T-helper 1 cell treated with Interleukin-12 subunit alpha and Interleukin-12 subunit beta and Interleukin-4 antibody, amounts not matched to agents 30 μg/mL and 1 μg/mL, for 36 hours (primary cell): Measurements from ENCODE around the gene MYOD1.

Experiments used
- H3K27ac Mint-ChIP-seq: one replicate; pipeline ENCODE4 v1.8.0; 2021; ENCODE audit warnings: mild to moderate bottlenecking, mixed read lengths
- H3K27me3 Mint-ChIP-seq: one replicate; pipeline ENCODE4 v1.8.0; 2021; ENCODE audit warnings: low read depth, mixed read lengths
- H3K36me3 Mint-ChIP-seq: one replicate; pipeline ENCODE4 v1.8.0; 2021; ENCODE audit warnings: low read depth, mixed read lengths
- H3K4me1 Mint-ChIP-seq: one replicate; pipeline ENCODE4 v1.8.0; 2021; ENCODE audit warnings: low read depth, mixed read lengths
- H3K4me3 Mint-ChIP-seq: one replicate; pipeline ENCODE4 v1.8.0; 2021; ENCODE audit warnings: mild to moderate bottlenecking, moderate library complexity, mixed read lengths
- H3K9me3 Mint-ChIP-seq: one replicate; pipeline ENCODE4 v1.8.0; 2021; ENCODE audit warnings: mixed read lengths

The MYOD1 gene

GRCh38 chr11:17719028-17719937, at the start of gene MYOD1:
MYOD1 (plus strand) TSS chr11:17719571; CDS start chr11:17719783, 212 bp downstream.
- no peaks in the 10 kb centered on the region for H3K4me1 Mint-ChIP-seq
- no peak within 1 kb of the TSS for H3K4me3 Mint-ChIP-seq
- H3K36me3 Mint-ChIP-seq, result no peaks in the 10 kb centered on the region
- H3K27me3 Mint-ChIP-seq, result peaks cover 37% of the 10 kb centered on the region
- H3K9me3 Mint-ChIP-seq, result no peaks in the 10 kb centered on the region
- H3K27ac Mint-ChIP-seq, result peak within 1 kb of the TSS; percentile 32

- Mint-ChIP-seq H3K27me3 (peaks cover 20% of the 10 kb centered on the region), H3K4me3 (no peak overlapping the region), H3K27ac (no peak overlapping the region), H3K4me1 (no peaks in the 10 kb centered on the region), H3K36me3 (no peaks in the 10 kb centered on the region), H3K9me3 (peaks cover 4% of the 10 kb centered on the region)
These were observed 46.9 kb upstream of the MYOD1 start for GRCh38 chr11:17672469-17672868.

GRCh38 chr11:17673951-17674350, 45.4 kb upstream of the MYOD1 start:
- no peaks in the 10 kb centered on the region for H3K4me1 Mint-ChIP-seq
- no peaks in the 10 kb centered on the region for H3K36me3 Mint-ChIP-seq
- no peak overlapping the region for H3K4me3 Mint-ChIP-seq
- H3K27ac Mint-ChIP-seq, result no peak overlapping the region
- H3K27me3 Mint-ChIP-seq, result peaks cover 17% of the 10 kb centered on the region
- H3K9me3 Mint-ChIP-seq, result peaks cover 4% of the 10 kb centered on the region

GRCh38 chr11:17682848-17683247, 36.5 kb upstream of the MYOD1 start:
- Mint-ChIP-seq H3K36me3 (no peaks in the 10 kb centered on the region), H3K9me3 (no peaks in the 10 kb centered on the region), H3K27me3 (peaks cover 7% of the 10 kb centered on the region), H3K4me1 (no peaks in the 10 kb centered on the region), H3K4me3 (no peak overlapping the region), H3K27ac (no peak overlapping the region)

GRCh38 chr11:17683377-17684161, 35.8 kb upstream of the MYOD1 start:
- no peaks in the 10 kb centered on the region for H3K9me3 Mint-ChIP-seq
- no peak overlapping the region for H3K27ac Mint-ChIP-seq
- H3K4me1 Mint-ChIP-seq, result no peaks in the 10 kb centered on the region

GRCh38 chr11:17684550-17684949, 34.8 kb upstream of the MYOD1 start:
- no peak overlapping the region for H3K27ac Mint-ChIP-seq
- peaks cover 7% of the 10 kb centered on the region for H3K27me3 Mint-ChIP-seq

More at GRCh38 chr11:17683377-17684161, 35.8 kb upstream of the MYOD1 start:
- Mint-ChIP-seq H3K27me3 (peaks cover 7% of the 10 kb centered on the region), H3K36me3 (no peaks in the 10 kb centered on the region), H3K4me3 (no peak overlapping the region)

DNA sequence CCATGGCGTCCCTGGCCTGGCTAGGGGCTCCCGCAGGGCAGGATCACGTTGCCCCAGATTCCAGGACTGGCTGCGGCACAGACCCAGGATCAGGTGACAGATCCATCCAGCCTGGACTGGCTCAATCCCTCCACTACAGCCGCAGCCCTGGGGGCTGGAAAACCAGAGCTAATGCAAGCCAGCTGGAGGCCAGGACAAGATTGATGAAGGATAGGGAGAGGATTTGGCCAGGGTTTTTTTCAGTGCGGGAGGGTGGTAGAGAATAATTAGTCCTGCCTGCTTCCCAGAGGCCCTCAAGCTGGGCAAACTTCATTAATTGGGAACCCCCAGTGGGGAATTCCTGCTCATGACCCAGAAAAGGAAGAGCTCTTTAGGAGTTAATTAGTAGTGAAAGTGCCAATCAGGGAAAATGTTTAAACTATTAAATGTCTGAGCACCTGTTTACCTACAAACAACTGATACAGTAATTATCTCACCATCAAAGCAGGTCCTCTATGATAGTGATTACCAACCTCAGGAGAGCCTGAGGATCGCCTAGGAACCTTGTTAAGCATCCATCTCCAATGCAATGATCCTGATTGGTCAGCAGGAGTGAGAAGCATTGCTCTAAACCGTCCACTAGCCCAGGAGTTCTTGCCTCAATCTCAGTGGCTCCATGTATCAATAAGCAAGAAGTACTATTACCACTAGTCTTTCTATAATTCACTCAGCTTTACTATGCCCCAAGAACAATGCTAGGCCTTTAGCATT, 33.0 kb upstream of the MYOD1 start:
- Mint-ChIP-seq H3K4me3 (no peak overlapping the region), H3K36me3 (no peaks in the 10 kb centered on the region), H3K27ac (no peak overlapping the region), H3K4me1 (no peaks in the 10 kb centered on the region), H3K27me3 (peaks cover 11% of the 10 kb centered on the region), H3K9me3 (no peaks in the 10 kb centered on the region)

More at GRCh38 chr11:17684550-17684949, 34.8 kb upstream of the MYOD1 start:
- no peaks in the 10 kb centered on the region for H3K4me1 Mint-ChIP-seq
- H3K36me3 Mint-ChIP-seq, result no peaks in the 10 kb centered on the region
- H3K9me3 Mint-ChIP-seq, result no peaks in the 10 kb centered on the region
- H3K4me3 Mint-ChIP-seq, result no peak overlapping the region

DNA sequence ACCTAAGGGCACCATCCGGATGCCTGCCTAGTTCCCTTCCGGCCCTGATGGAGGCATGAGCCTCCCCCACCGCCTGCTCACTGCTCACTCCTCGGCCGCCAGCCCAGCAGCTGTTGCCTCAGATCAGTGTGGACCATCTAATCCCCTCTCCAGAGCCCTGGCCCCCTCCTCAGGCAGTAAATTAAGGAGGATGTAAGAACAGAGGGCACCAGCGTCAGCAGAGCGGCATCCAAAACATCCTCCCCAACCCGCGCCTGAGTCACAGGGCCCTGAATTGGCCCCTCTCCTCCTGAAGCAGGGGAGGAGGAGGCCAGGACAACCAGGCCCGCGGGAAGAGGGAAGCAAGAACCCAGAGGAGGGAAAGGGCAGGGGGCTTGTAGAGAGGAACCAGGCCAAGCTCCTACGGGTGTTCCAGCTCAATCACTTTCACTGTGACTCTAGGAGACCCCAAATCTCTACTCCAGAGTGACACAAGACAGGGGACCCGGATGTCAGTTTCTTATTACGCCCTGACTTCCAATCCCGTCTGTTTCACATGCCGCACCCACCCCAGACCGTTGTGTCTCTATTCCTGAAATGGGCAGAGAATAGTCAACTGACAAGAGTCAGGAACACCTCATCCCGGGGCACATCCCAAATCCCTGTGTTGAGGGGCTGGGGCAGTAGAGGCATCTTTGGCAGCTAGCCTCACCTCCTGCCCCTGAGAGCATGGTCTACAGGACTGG, 31.3 kb upstream of the MYOD1 start:
- Mint-ChIP-seq H3K27me3 (peaks cover 9% of the 10 kb centered on the region), H3K4me3 (no peak overlapping the region), H3K27ac (no peak overlapping the region), H3K9me3 (no peaks in the 10 kb centered on the region), H3K4me1 (no peaks in the 10 kb centered on the region), H3K36me3 (no peaks in the 10 kb centered on the region)

- no peak overlapping the region for H3K4me3 Mint-ChIP-seq
- H3K4me1 Mint-ChIP-seq, result no peaks in the 10 kb centered on the region
- H3K9me3 Mint-ChIP-seq, result no peaks in the 10 kb centered on the region
- H3K36me3 Mint-ChIP-seq, result no peaks in the 10 kb centered on the region
- H3K27ac Mint-ChIP-seq, result no peak overlapping the region
- peaks cover 39% of the 10 kb centered on the region for H3K27me3 Mint-ChIP-seq
These were observed 27.8 kb upstream of the MYOD1 start for GRCh38 chr11:17691550-17691949.

- no peak overlapping the region for H3K4me3 Mint-ChIP-seq
- H3K27me3 Mint-ChIP-seq, result peaks cover 43% of the 10 kb centered on the region
- H3K4me1 Mint-ChIP-seq, result no peaks in the 10 kb centered on the region
- no peaks in the 10 kb centered on the region for H3K9me3 Mint-ChIP-seq
- no peak overlapping the region for H3K27ac Mint-ChIP-seq
- no peaks in the 10 kb centered on the region for H3K36me3 Mint-ChIP-seq
These were observed 27.4 kb upstream of the MYOD1 start for GRCh38 chr11:17691976-17692375.

DNA sequence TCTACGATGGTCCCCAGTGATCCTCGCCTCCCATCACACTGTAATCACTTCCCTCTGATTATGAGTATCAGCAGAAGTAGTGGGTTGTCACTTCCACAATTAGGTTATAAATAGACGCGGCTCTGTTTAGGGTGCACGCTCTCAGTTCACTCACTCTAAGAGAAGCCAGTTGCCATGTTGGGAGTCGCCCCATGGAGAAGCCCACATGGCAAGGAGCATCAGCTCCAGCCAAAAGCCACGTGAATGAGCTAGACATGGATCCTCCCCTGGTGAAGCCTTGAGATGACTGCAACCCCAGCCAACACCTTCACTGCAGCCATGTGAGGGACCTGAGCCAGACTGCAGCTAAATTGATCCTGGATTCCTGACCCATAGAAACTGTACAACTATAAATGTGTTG, 26.4 kb upstream of the MYOD1 start:
- Mint-ChIP-seq H3K4me1 (no peaks in the 10 kb centered on the region), H3K36me3 (no peaks in the 10 kb centered on the region)

GRCh38 chr11:17693531-17693930, 25.8 kb upstream of the MYOD1 start:
- Mint-ChIP-seq H3K27ac (no peak overlapping the region), H3K36me3 (no peaks in the 10 kb centered on the region), H3K4me3 (no peak overlapping the region), H3K27me3 (peaks cover 57% of the 10 kb centered on the region), H3K4me1 (no peaks in the 10 kb centered on the region), H3K9me3 (no peaks in the 10 kb centered on the region)

More for the DNA sequence above, 26.4 kb upstream of the MYOD1 start:
- Mint-ChIP-seq H3K4me3 (no peak overlapping the region), H3K9me3 (no peaks in the 10 kb centered on the region), H3K27ac (no peak overlapping the region), H3K27me3 (peaks cover 51% of the 10 kb centered on the region)

DNA sequence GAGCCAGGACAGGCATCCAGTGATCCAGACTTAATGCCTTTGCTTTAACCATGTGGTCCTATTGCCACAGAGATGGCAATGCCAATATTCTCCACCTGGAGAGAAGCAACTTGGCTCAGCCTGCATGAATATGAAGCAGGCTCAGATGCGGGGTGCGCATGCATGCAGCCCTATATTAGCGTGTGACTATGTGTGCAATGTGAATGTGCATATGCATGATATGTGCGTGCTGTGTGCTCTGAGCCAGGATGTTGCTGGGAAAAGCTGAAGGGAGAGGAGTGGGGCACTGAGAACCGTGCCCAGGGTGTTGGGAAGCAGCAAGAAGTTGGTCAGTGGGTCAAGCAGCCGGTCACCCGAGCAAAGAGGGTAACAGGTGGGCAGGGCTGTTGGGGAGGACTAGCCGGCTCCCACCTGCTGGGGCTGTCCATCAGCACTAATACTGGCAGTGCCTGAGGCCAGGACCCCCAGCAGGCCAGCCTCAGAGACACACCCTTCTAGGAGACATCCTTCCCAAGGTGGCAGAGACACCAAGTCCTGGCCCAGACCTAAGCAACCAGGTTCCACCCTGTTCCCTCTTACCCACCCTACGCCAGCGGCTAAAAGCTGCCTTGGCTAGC, 24.8 kb upstream of the MYOD1 start:
- H3K27me3 Mint-ChIP-seq, result peaks cover 59% of the 10 kb centered on the region
- H3K9me3 Mint-ChIP-seq, result no peaks in the 10 kb centered on the region

More for the DNA sequence above, 24.8 kb upstream of the MYOD1 start:
- Mint-ChIP-seq H3K4me1 (no peaks in the 10 kb centered on the region), H3K4me3 (no peak overlapping the region), H3K36me3 (no peaks in the 10 kb centered on the region), H3K27ac (no peak overlapping the region)
